22Rv1 (cell line): ENCODE results near the gene NELL2.

Experiments
- ZFX ChIP-seq: fragments of 450-650 bp; IDR thresholded peaks from 2 replicates; pipeline ENCODE4 v1.6.1; 2017; ENCODE audit warnings: antibody characterized with exemption, borderline replicate concordance
- TF ChIP-seq, protein P1 (sequence below): fragments of 450-650 bp; IDR thresholded peaks from 2 replicates; pipeline ENCODE4 v1.5.1; 2017; ENCODE audit warnings: mild to moderate bottlenecking

DNA sequence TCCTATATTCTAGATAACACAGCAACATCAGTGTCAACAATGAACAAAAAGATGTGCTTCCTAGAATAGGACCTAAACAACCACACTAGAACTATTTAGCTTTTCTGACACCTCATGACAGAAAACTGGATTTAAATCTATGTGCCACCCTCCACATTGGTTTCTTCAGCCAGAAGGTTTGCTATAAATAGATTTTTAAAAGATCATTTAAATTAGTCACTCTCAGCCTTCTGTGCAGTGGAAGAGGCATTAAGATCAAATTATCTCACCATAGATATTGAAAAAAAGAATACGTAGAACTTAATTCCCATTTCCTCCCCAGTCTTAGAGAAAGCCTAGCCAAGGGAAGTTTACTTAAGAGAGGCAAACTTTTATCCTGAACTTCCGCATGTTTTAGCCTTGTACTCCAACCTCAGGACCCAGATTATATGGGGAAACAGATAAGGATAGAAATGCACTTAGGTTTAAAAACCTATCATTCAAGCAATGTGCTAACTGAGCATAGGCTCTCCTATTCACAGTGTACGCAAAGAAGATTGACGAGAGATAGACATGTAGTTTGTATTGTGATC, 59.6 kb downstream of the NELL2 start:
- TF ChIP-seq, protein P1, sequence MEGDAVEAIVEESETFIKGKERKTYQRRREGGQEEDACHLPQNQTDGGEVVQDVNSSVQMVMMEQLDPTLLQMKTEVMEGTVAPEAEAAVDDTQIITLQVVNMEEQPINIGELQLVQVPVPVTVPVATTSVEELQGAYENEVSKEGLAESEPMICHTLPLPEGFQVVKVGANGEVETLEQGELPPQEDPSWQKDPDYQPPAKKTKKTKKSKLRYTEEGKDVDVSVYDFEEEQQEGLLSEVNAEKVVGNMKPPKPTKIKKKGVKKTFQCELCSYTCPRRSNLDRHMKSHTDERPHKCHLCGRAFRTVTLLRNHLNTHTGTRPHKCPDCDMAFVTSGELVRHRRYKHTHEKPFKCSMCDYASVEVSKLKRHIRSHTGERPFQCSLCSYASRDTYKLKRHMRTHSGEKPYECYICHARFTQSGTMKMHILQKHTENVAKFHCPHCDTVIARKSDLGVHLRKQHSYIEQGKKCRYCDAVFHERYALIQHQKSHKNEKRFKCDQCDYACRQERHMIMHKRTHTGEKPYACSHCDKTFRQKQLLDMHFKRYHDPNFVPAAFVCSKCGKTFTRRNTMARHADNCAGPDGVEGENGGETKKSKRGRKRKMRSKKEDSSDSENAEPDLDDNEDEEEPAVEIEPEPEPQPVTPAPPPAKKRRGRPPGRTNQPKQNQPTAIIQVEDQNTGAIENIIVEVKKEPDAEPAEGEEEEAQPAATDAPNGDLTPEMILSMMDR = no peak
- no peak for TF ChIP-seq ZFX
